Measurements from ENCODE around the gene TLL1.

The TLL1 gene

GRCh38 chr4:166034965-166035364, 161.9 kb downstream of the TLL1 start:
- H3K4me2 ChIP-seq (ENCODE audit: low read depth, low read length, poor library complexity, severe bottlenecking), result no peak overlapping the region
- no peak overlapping the region for H2AFZ ChIP-seq (ENCODE audit: low read depth, low read length, severe bottlenecking)
- H3K9me2 ChIP-seq (replicated peaks; ENCODE audit: insufficient read depth, low read length), result no peaks in the 10 kb centered on the region
- no peaks in the 10 kb centered on the region for H3K9me3 ChIP-seq (ENCODE audit: insufficient read depth, low read length)
- no peaks in the 10 kb centered on the region for H3K36me3 ChIP-seq (ENCODE audit: low read length)
- H3K27me3 ChIP-seq (ENCODE audit: low read length), result no peaks in the 10 kb centered on the region
- H4K20me1 ChIP-seq (ENCODE audit: low read depth, low read length), result no peaks in the 10 kb centered on the region
- H3K79me2 ChIP-seq (ENCODE audit: insufficient read depth, low read length), result no peaks in the 10 kb centered on the region
- no peak overlapping the region for H3K9ac ChIP-seq (ENCODE audit: low read length)
- no peak overlapping the region for H3K27ac ChIP-seq (ENCODE audit: low read depth, low read length)
- H3K4me3 ChIP-seq (ENCODE audit: insufficient read depth, low read length, poor library complexity, severe bottlenecking), result no peak overlapping the region
- no peak for TF ChIP-seq CTCF (IDR thresholded peaks at IDR 0.05; ENCODE audit: insufficient read depth, low read length, poor library complexity, severe bottlenecking)
- TF ChIP-seq EZH2phosphoT487 (conservative IDR thresholded peaks at IDR 0.05; ENCODE audit: low read length), result no peak
- H3F3A ChIP-seq (ENCODE audit: insufficient read depth), result no peaks in the 10 kb centered on the region

DNA sequence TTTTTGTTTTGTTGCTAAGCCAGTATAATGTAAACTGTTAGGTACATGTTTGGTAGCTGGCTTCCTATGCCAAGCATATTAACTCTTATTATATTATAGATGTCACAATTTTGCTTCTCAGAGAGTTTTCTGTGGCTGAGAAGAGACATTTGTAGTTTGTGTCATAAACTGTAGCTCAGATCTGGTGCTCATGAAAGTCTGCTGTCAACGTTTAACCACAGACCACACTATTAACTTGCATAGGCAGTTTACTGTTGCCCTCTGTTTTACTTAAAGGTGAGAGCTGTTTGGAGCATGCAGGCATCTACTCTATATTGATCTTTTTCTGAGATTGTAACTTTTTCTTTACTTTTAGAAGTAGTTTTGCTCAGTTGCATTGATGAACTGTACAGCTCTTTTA, 166.8 kb downstream of the TLL1 start:
- Histone ChIP-seq H4K20me1 (ENCODE audit: low read depth, low read length) (no peaks in the 10 kb centered on the region), H3K4me2 (ENCODE audit: low read depth, low read length, poor library complexity, severe bottlenecking) (no peak overlapping the region), H3K9me2 (replicated peaks; ENCODE audit: insufficient read depth, low read length) (no peaks in the 10 kb centered on the region), H3K36me3 (ENCODE audit: low read length) (no peaks in the 10 kb centered on the region), H2AFZ (ENCODE audit: low read depth, low read length, severe bottlenecking) (no peak overlapping the region), H3K79me2 (ENCODE audit: insufficient read depth, low read length) (no peaks in the 10 kb centered on the region), H3K9me3 (ENCODE audit: insufficient read depth, low read length) (no peaks in the 10 kb centered on the region), H3K27ac (ENCODE audit: low read depth, low read length) (no peak overlapping the region), H3F3A (ENCODE audit: insufficient read depth) (no peaks in the 10 kb centered on the region), H3K9ac (ENCODE audit: low read length) (no peak overlapping the region), H3K27me3 (ENCODE audit: low read length) (no peaks in the 10 kb centered on the region), H3K4me3 (ENCODE audit: insufficient read depth, low read length, poor library complexity, severe bottlenecking) (no peak overlapping the region)
- TF ChIP-seq EZH2phosphoT487 (conservative IDR thresholded peaks at IDR 0.05; ENCODE audit: low read length) (no peak), CTCF (IDR thresholded peaks at IDR 0.05; ENCODE audit: insufficient read depth, low read length, poor library complexity, severe bottlenecking) (no peak)

DNA sequence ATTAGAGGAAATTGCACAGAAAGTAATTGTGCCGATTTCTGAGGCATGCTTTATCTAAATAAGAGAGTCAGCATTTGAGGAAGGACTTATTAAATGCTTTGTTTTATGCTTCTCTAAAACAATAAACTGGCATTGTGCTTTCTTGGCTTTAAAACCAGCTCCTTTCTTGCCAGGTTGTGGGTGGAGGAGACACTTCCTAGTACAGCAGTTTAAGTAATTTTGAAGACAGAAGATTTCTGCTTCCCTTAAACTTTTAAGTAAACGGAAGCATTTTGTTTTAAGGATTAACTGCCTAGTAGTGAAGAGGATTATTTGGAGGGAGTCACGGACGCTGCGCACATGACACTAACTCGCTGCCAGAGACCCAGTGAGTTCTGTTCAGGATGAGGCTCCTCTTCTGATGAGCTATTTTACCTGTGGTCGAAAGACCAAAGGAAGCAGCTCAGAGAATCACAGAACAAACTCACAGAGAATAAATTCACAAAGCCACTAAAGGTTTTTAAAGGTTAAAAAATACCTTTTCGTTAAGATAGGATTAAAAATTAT, 169.5 kb downstream of the TLL1 start:
- no peaks in the 10 kb centered on the region for H4K20me1 ChIP-seq (ENCODE audit: low read depth, low read length)
- H3K9me2 ChIP-seq (replicated peaks; ENCODE audit: insufficient read depth, low read length), result no peaks in the 10 kb centered on the region
- H3K27me3 ChIP-seq (ENCODE audit: low read length), result no peaks in the 10 kb centered on the region
- no peak overlapping the region for H2AFZ ChIP-seq (ENCODE audit: low read depth, low read length, severe bottlenecking)
- no peaks in the 10 kb centered on the region for H3K9me3 ChIP-seq (ENCODE audit: insufficient read depth, low read length)
- no peak overlapping the region for H3K4me2 ChIP-seq (ENCODE audit: low read depth, low read length, poor library complexity, severe bottlenecking)
- no peak overlapping the region for H3K9ac ChIP-seq (ENCODE audit: low read length)
- no peaks in the 10 kb centered on the region for H3F3A ChIP-seq (ENCODE audit: insufficient read depth)
- TF ChIP-seq EZH2phosphoT487 (conservative IDR thresholded peaks at IDR 0.05; ENCODE audit: low read length), result no peak
- no peak for TF ChIP-seq CTCF (IDR thresholded peaks at IDR 0.05; ENCODE audit: insufficient read depth, low read length, poor library complexity, severe bottlenecking)
- H3K4me3 ChIP-seq (ENCODE audit: insufficient read depth, low read length, poor library complexity, severe bottlenecking), result no peak overlapping the region
- no peaks in the 10 kb centered on the region for H3K36me3 ChIP-seq (ENCODE audit: low read length)
- H3K79me2 ChIP-seq (ENCODE audit: insufficient read depth, low read length), result no peaks in the 10 kb centered on the region
- no peak overlapping the region for H3K27ac ChIP-seq (ENCODE audit: low read depth, low read length)

All from SU-DHL-6 (cell line).